SK-N-SH (cell line): ENCODE results near the gene ESPL1. TPM values are rescaled to one million over a fixed set of nuclear protein-coding genes. Genes with fewer than 3 reads are reported as not detected.

Experiments used
- CTCF ChIA-PET: fragments of 300-600, 350-600 bp; formaldehyde crosslinking; extraction: SDS; loops from one replicate; lab custom pipeline; 2021; lab: Yijun Ruan, JAX
- POLR2A ChIA-PET: fragments of 350-600 bp; sonication (Branson Sonifier 250); formaldehyde crosslinking; extraction: SDS; loops from one replicate; lab custom pipeline; 2020; ENCODE audit warnings: antibody characterized with exemption, inconsistent platforms; lab: Yijun Ruan, JAX
- DNase-seq: peaks from one replicate; pipeline ENCODE4 v3.0.0; 2012
- H2AFZ ChIP-seq: fragments of 200-600 bp; sonication (generic); 2 replicates; pipeline ENCODE4 v1.8.1; 2016; ENCODE audit warnings: antibody characterized with exemption, mild to moderate bottlenecking, low read depth
- H3F3A ChIP-seq: fragments of 200-600 bp; sonication (generic); replicated peaks from 2 replicates; pipeline ENCODE3; 2016; ENCODE audit warnings: antibody characterized with exemption, mild to moderate bottlenecking; ENCODE audit not compliant: insufficient read depth
- H3K27ac ChIP-seq, 2 experiments: fragments of 200-500 bp in 1 of 2; fragments of 200-600 bp in 1 of 2; sonication (Bioruptor generic) in 1 of 2; sonication (generic), shearing (Covaris generic) in 1 of 2; 2 replicates each; pipeline versions ENCODE4 v1.5.1 to v1.6.1; 2014 to 2016; ENCODE audit warnings: low read depth in 2 of 2, inconsistent platforms in 1 of 2, low read length in 1 of 2, mild to moderate bottlenecking in 1 of 2, mixed read lengths in 1 of 2
- H3K27me3 ChIP-seq: fragments of 200-600 bp; sonication (generic), shearing (Covaris generic); 2 replicates; pipeline ENCODE4 v1.6.1; 2016; ENCODE audit warnings: mixed run types; ENCODE audit not compliant: insufficient read depth
- H3K36me3 ChIP-seq, 2 experiments: fragments of 200-500 bp in 1 of 2; fragments of 200-600 bp in 1 of 2; sonication (Bioruptor generic) in 1 of 2; sonication (generic) in 1 of 2; replicated peaks in 1 of 2; 2 replicates each; pipeline versions ENCODE3 to v1.5.1; 2014 to 2016; ENCODE audit warnings: low read length in 1 of 2, mild to moderate bottlenecking in 1 of 2; ENCODE audit not compliant: insufficient read depth in 2 of 2, control insufficient read depth in 1 of 2
- H3K4me1 ChIP-seq, 2 experiments: fragments of 200-500 bp in 1 of 2; fragments of 200-600 bp in 1 of 2; sonication (Bioruptor generic) in 1 of 2; sonication (generic), shearing (Covaris generic) in 1 of 2; 2 replicates each; pipeline versions ENCODE4 v1.5.1 to v1.6.1; 2014 to 2016; ENCODE audit warnings: low read depth in 1 of 2, low read length in 1 of 2, mixed run types in 1 of 2; ENCODE audit not compliant: insufficient read depth in 2 of 2, control insufficient read depth in 1 of 2
- H3K4me2 ChIP-seq: fragments of 200-600 bp; sonication (generic), shearing (Covaris generic); 2 replicates; pipeline ENCODE4 v1.6.1; 2017; ENCODE audit warnings: mixed run types
- H3K4me3 ChIP-seq, 2 experiments: fragments of 200-500 bp in 1 of 2; fragments of 200-600 bp in 1 of 2; sonication (Bioruptor generic) in 1 of 2; sonication (generic), shearing (Covaris generic) in 1 of 2; 2 replicates each; pipeline versions ENCODE4 v1.5.1 to v1.8.1; 2014 to 2016; ENCODE audit warnings: low read depth in 2 of 2, inconsistent platforms in 1 of 2, low read length in 1 of 2, mild to moderate bottlenecking in 1 of 2, mixed read lengths in 1 of 2, moderate library complexity in 1 of 2
- H3K79me2 ChIP-seq: fragments of 200-600 bp; sonication (generic); 2 replicates; pipeline ENCODE4 v1.8.1; 2017; ENCODE audit warnings: mild to moderate bottlenecking; ENCODE audit not compliant: insufficient read depth
- H3K9ac ChIP-seq: fragments of 200-600 bp; sonication (generic); 2 replicates; pipeline ENCODE4 v1.6.1; 2017; ENCODE audit warnings: mixed run types
- H3K9me2 ChIP-seq: fragments of 200-600 bp; sonication (generic); 2 replicates; pipeline ENCODE4 v1.6.1; 2017; ENCODE audit warnings: mixed run types
- H3K9me3 ChIP-seq: fragments of 200-600 bp; sonication (generic); 2 replicates; pipeline ENCODE4 v1.6.1; 2017; ENCODE audit warnings: mixed run types, mild to moderate bottlenecking, moderate library complexity
- H4K20me1 ChIP-seq: fragments of 200-600 bp; sonication (generic); 2 replicates; pipeline ENCODE4 v1.6.1; 2017; ENCODE audit warnings: mild to moderate bottlenecking, mixed run types; ENCODE audit not compliant: insufficient read depth
- EZH2phosphoT487 ChIP-seq: fragments of 200-600 bp; sonication (generic); IDR thresholded peaks from 2 replicates; pipeline ENCODE4 v1.6.1; 2017; ENCODE audit warnings: low read depth, mixed run types, mild to moderate bottlenecking, antibody characterized with exemption, moderate library complexity, borderline replicate concordance
- FOXJ3 ChIP-seq: sonication (generic); formaldehyde crosslinking; IDR thresholded peaks from 2 replicates; pipeline ENCODE4 v1.5.1; 2020; ENCODE audit warnings: mild to moderate bottlenecking, missing genetic modification reagents
- GABPA ChIP-seq: IDR thresholded peaks from 2 replicates; pipeline ENCODE4 v1.4.0; 2012; ENCODE audit warnings: low read depth, mild to moderate bottlenecking
- JUND ChIP-seq: IDR thresholded peaks from 2 replicates; pipeline ENCODE4 v1.4.0; 2012
- MAX ChIP-seq: IDR thresholded peaks from 2 replicates; pipeline ENCODE4 v1.4.0; 2012; ENCODE audit warnings: low read depth
- PBX3 ChIP-seq: IDR thresholded peaks from 2 replicates; pipeline ENCODE4; 2012
- RXRA ChIP-seq: IDR thresholded peaks from 2 replicates; pipeline ENCODE4 v1.4.0; 2012; ENCODE audit warnings: low read depth, mild to moderate bottlenecking, borderline replicate concordance
- SMC3 ChIP-seq: IDR thresholded peaks from 2 replicates; pipeline ENCODE4 v1.6.1; 2012; ENCODE audit warnings: low read depth, low read length, improper control_type of control experiment
- YY1 ChIP-seq: IDR thresholded peaks from 2 replicates; pipeline ENCODE4 v1.4.0; 2012; ENCODE audit warnings: low read depth, mild to moderate bottlenecking
- WGBS: methylation state at CpG from one replicate; pipeline ENCODE4 v1.1.6; 2017; ENCODE audit warnings: low lambda C conversion rate; 5-methylcytosine and 5-hydroxymethylcytosine counted together
- polyA plus RNA-seq, 3 experiments: library from polyadenylated mRNA; depleted of rRNA; stranded (reverse); fragments of >200 nt; gene quantifications; 2 replicates each; pipeline ENCODE4 v1.2.3, GENCODE V29; 2012
- TF ChIP-seq, protein P1 (sequence below): fragments of 150-350 bp; IDR thresholded peaks from 2 replicates; pipeline ENCODE4 v1.6.1; 2017; ENCODE audit warnings: antibody characterized with exemption, low read length, low read depth, borderline replicate concordance

The ESPL1 gene
- polyA plus RNA-seq, 1 of the 3 experiments (the other 2 are of a cell fraction) = 8.6 TPM

DNA sequence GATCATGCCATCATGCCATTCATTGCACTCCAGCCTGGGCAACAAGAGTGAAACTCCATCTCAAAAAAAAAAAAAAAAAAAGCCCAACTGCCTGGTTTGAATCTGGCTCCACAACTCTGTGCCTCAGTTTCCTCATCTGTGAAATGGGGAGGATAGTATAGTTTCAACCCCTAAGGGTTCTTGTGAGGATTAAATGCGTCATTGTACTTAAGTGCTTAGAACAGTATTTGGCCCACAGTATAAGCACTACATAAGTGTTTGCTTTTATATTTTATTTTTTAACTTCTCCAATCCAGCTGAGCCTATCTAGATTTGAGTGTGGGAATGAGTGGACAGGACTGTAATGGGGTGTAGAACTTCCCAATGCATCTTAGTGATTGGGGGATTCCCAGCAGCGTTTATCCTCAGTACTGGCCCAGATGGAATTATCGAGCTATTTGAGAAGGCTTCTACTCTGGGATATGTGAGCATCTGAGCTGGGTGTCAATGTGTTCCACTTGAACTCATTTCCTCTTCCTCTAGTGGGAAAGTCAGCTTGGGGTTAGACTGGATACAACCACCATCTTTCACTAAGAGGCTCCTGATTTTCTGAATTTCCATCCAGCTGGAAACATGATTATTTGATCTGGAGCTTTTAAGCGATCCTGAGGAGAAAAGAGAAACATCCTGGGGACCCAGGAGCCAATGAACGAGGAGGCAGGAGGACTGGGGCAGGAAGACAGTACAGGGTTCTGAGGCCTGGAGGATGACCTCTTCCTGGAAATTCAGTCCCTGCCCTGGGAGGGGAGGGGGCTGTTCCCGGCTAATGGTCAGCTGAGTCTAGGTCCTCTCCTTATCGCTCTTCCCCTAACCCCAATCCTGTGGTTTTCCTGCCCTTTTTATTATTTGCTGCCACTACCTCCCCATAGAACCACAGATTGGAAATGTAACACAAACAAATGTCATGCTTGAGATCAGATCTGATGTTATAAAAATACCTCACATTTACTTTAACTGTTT is 9.3 kb upstream of the ESPL1 start:
- H2AFZ ChIP-seq = no peak overlapping the region
- WGBS = 81% methylated on average over 7 of the region's 7 CpGs
- H3K27ac ChIP-seq = no peak overlapping the region
- no peaks in the 10 kb centered on the region for H3K9me3 ChIP-seq
- POLR2A ChIA-PET = no interaction called here
- TF ChIP-seq FOXJ3 (CRISPR knock-in tag) (no peak), GABPA (no peak), YY1 (no peak)
- TF ChIP-seq, all 33 proteins: peak for 0
- CTCF ChIA-PET = interaction anchor here (0.8 to 1.8 kb wide), 3 partner anchors 9 to 46 kb away, joined by 4 to 5 read pairs (median 4); partner anchors contain the start of gene ESPL1
- Histone ChIP-seq H3K9me2 (no peaks in the 10 kb centered on the region), H3K4me3 (no peak overlapping the region), H3K4me1 (no peaks in the 10 kb centered on the region; a peak in 1 of 4 replicates), H3F3A (no peaks in the 10 kb centered on the region), H3K4me2 (no peak overlapping the region), H4K20me1 (no peaks in the 10 kb centered on the region), H3K36me3 (peaks cover 3 to 5% of the 10 kb centered on the region in 2 experiments), H3K9ac (no peak overlapping the region), H3K79me2 (peaks cover 12% of the 10 kb centered on the region), H3K27me3 (no peaks in the 10 kb centered on the region)
- no peak for DNase-seq

- H3K79me2 ChIP-seq = peaks cover 4% of the 10 kb centered on the region; the same call in 1 of the 2 replicates
- H3K4me3 ChIP-seq = no peak overlapping the region
- H3K9ac ChIP-seq = no peak overlapping the region
- no peaks in the 10 kb centered on the region for H3K36me3 ChIP-seq
- H3K9me3 ChIP-seq = no peaks in the 10 kb centered on the region
- no peaks in the 10 kb centered on the region for H3K9me2 ChIP-seq
- H2AFZ ChIP-seq = no peak overlapping the region
- 80% methylated on average over 5 of the region's 6 CpGs for WGBS
- no peak for TF ChIP-seq MAX
- TF ChIP-seq, protein P1, sequence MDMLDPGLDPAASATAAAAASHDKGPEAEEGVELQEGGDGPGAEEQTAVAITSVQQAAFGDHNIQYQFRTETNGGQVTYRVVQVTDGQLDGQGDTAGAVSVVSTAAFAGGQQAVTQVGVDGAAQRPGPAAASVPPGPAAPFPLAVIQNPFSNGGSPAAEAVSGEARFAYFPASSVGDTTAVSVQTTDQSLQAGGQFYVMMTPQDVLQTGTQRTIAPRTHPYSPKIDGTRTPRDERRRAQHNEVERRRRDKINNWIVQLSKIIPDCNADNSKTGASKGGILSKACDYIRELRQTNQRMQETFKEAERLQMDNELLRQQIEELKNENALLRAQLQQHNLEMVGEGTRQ = no peak
- TF ChIP-seq GABPA = no peak
- TF ChIP-seq PBX3 = no peak
- TF ChIP-seq SMC3 = no peak
- TF ChIP-seq EZH2phosphoT487 = no peak
- no peak for TF ChIP-seq RXRA
- TF ChIP-seq JUND = no peak
- H3F3A ChIP-seq = no peaks in the 10 kb centered on the region
- DNase-seq = no peak
- no peak overlapping the region for H3K4me2 ChIP-seq
- no peak overlapping the region for H3K27ac ChIP-seq
- no peaks in the 10 kb centered on the region for H3K27me3 ChIP-seq
- H3K4me1 ChIP-seq = no peaks in the 10 kb centered on the region
- ChIA-PET POLR2A (no interaction called here), CTCF (interaction anchor here (2.4 to 14.0 kb wide), 2 partner anchors 8 to 47 kb away, joined by 9 to 223 read pairs; a partner anchor contains a TSS)
- H4K20me1 ChIP-seq = no peaks in the 10 kb centered on the region
Measured at GRCh38 chr12:53259891-53260290, 8.2 kb upstream of the ESPL1 start.
